GM19043 (cell line): Measurements from ENCODE around the gene DNM3.
A peak's percentile ranks its signal among the peaks of the same experiment; 100 is the strongest.

Experiments used
- ATAC-seq: cut with Tn5 transposase; IDR thresholded peaks from one replicate; pipeline ENCODE4 v1.9.1; 2021; ENCODE audit warnings: low read depth; ENCODE audit not compliant: unreplicated experiment

DNM3 gene

DNA sequence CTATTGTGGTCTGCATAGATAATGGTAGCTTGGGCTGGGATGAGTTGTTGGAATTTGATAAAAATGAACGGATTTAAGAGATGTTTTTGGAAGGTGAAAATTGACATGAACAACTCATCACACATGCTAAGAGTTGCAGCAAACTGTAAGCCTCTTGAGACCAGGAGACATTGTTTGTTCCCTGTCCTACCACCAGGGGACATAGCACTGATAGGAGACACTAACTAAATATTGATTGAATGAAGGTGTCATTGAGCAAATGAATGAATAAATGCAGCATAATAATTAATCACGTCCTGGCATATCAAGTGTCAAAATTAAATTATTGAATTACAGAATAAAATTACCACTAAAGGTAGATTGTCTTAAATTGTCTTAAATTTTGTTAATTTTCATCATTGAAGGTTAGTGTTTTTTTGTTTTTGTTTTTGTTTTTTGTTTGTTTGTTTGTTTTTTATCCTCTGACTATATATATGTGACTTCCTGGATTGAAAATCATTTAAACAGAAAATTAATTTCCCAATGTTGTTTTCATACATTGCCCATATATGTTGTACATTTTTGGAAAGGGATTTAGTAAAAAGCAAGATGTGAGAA is 293.9 kb downstream of the DNM3 start:
- ATAC-seq = peak; percentile 53

DNA sequence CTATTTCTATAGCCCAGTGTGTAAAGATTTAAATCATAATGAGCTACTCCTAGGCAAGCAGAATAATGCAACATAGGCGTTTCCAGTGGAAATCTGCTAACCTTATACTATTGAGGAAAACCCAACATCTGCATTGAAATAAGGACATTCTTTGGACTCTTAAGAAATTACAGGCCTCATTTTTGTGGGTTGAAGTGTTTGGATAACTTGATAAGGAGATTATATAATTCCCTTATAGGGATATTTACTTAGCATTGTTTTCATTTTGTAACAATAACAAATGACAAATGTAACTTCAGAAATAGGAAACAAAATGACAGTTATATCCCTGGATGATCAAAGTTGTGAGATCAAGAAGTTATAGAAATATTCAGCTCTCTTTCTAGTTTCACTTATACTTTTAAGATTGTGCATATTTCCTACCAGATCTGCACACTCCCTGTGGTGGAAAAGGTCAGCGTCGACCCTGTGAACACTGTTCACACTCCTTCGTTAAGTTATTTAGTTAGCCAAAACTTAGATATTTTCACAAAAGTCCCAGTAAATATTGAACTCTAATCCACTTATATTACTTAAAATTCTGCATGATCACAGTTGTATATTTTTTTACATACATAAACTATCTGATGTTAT is 294.8 kb downstream of the DNM3 start:
- ATAC-seq = no peak

DNA sequence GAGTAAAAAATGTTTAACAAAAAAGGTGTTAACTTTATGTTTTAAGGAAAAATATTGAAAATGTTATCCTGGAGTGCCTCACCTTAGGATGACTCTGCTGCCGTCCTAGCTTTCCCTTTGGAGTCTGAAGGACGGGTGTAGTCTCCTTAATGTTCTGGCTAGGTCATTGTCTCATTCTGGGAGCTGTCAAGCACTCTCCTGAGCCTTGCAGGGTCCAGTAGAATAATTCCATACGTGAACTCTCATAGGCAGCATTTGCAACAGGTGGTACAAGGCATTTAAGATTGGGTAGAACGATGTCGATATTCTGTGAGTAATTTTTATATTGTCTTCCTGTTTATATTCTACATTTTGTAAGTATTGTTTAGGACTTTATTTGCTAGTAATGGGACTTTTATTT is 295.6 kb downstream of the DNM3 start:
- ATAC-seq = no peak

DNA sequence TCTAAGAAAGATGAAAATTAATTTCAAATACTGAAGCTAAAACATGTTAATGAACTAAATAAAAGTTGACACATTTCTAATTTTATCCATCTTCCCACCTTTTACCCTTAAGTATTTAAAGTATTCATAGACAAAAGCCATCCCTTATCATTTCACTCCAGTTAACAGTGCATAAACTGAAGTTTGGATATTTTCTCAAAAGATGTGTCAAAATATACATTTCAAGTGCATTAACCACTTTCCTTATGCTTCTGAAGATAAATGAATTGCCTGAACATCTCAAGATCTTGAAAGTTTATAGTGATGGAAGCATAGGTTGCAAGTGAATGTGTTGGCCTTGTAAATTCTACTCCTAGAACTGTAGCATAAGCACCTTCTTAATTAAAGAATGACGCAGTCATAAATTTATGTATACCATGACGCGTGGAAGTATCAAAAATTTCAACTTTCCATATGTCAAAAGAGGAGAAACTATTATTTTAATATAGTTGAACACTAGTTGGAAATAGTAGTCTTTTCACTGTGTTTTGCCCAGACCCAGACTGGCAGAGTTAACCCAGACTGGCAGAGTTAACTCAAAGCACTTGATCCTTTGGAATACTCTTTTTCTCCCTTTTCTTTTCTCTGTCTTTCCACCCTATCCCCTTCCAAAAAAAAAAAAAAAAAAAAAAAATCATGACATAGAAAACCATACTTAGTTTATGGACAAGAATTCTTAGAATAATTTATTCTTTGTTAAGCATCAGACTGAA is 296.6 kb downstream of the DNM3 start:
- ATAC-seq = no peak

DNA sequence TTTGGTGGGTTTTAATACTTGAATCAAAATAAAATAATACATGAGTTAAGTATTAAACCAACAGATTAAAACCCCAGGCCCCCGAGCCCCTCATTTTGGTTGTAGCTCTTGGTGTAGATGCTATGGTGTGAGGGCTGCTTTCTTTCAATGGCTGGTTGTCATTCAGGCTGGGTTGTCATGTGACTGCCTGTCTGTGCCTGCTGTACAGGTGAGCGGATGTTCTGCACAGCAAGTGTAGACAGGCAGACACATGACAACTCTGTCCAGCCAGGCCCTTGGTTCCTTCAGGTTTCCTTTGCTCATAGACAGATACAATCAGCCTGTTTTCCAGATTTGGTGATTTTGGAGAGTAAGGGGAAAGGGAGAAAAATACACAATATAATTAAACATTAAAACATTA is 297.3 kb downstream of the DNM3 start:
- no peak for ATAC-seq

DNA sequence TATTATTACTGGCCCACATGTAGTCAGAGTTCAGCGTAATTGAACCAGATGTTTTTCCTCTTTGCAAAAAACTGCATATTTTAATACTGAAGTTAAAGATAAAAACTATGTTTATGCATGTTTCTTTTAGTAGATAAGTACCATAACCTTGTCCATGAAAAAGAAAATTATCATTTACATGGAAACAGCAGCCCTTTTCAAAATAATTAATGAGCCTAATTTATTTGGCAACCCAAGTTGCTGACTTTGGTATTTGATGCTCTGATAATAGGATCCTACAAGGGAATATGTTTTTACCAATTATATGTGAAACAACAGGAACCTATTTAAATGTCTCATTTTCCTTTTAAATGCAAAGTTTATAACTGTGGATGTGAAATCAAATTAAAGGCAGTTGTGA is 297.9 kb downstream of the DNM3 start:
- ATAC-seq = no peak

DNA sequence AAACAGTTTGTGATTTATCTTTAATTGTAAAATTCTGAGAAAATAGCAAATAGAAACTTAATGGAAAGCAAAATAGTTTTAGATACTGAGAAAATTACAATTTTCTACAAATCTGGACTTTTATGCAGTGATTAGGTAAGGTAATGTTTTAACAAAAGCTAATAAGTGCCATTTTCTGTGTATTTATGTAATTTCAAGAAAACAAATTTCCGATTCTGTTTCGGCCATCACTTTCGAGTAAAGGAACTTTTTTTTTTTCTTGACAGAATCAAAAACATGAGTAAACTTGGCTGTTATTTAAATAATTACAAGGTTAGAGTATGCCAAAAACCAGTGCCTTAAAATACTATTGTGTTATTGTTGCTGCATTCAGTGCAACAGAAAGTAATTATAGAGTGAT is 298.8 kb downstream of the DNM3 start:
- no peak for ATAC-seq

DNA sequence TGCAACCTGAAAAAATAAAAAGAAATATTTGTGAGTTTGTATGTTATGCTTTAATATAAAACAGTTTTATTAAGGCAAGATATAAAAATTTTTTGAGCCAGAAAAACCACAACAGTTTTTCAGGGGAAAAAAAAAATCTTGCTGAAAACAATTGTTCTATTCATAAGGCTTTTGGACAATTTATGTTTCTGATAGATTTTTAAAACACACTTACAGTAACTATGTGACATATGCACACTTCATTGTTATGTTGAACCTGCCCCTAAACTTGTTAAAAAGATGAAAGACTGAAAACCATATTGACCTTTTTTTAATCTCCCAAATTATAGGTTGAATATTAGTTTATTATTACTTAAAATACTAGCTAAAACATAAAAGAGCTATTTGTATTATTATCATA is 299.3 kb downstream of the DNM3 start:
- ATAC-seq = no peak

DNA sequence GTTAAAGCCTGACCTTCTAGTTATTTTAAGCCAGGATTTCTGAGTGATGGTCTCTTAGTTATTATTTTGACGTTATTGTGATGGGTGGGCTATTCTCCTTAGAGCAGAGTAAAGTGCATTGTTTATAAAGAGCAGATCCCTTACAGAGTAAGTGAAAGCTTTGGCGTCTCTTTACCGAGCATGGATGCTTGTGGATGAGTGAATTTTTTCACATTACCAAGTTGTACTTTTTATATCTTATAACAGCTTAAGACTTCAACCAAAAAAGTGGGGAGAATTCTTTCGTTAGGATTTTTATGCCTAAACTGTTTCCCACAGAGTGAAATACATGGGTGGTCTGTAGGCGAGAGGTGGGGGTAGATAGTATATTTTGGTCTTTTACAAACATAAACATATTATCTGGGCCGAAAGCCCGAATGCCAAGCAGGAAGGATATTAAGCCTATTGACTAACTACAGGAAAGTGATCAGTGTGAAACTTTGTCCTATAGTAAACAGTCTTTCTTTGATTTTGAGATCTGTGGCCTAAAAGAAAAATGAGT is 300.1 kb downstream of the DNM3 start:
- ATAC-seq = no peak

DNA sequence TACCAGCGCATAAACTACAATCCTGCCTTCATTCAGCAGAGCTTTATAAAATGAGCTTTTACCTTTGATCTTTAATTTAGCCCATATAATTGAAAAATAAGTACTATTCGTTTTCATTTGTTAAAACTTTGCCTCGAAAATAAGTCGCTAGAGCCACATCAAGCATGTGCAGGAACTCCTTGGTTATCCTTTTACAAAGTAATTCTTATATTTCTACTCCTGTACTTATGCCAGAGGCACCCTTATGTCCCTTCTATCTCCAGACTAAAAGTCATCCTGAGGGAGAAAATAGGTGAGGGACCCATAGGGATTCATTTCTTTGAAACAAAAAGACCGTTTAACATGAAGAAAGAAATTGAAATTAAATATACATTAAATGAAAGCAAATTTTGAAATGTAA is 301.0 kb downstream of the DNM3 start:
- ATAC-seq = no peak

DNA sequence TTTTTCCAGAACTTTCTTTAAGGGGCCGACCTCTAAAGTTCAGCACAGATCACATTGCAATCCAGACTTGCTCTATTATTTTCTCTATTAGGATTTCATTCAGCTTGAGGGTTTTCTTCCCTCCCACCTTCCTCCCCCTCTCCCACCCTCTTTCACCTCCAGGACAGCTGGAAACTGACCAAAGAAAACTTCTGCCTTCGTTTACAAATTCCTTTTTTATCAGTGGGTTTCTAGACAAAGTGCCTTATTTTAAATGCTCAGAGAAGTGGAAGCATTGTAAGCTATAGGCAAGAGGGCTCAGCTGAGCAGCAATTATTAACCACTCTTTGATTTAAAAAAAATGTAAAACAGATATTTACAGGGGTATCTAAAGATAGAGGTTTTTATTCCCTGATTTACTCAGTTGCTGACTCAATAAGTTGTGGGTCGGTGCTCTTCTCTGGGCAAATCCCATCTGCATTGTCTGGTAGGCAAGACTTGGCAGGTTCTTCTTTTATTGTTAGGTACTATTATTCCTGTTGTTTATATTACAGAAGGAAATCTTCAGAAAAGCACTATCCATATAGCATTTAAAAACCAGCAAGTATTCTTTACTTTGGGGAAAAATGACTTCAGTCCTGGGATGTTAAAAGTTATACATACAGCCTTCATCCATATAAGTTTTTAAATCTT is 302.2 kb downstream of the DNM3 start:
- no peak for ATAC-seq

DNA sequence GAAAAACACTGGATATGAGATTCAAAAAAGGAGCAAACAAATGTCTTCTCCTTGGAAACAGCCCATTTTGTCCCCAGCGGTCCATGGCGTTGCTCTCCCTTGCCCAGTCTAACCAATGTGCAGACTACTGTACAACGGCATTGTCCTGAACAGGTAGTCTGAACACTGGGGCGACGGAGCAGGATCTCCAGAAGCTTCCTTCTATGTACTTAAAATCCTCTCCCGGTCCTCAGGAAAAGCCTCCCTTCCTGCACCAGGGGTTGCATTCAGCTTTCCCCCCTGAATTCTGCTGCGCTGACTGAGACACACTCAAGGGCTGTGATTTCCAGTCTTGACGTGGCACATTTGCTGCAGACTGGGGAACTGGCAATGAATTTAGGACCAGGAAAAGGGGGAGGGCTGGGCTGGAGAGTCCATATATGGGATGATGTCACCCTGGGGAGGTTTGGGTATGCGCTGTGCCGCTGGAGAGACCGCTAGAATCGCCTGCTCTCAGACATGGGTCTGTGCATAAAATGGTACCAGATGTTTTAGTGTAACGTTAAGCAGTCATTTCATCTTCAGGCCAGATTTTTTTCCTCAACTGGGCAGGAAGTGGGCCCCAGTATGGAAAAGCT is 303.3 kb downstream of the DNM3 start:
- no peak for ATAC-seq

DNA sequence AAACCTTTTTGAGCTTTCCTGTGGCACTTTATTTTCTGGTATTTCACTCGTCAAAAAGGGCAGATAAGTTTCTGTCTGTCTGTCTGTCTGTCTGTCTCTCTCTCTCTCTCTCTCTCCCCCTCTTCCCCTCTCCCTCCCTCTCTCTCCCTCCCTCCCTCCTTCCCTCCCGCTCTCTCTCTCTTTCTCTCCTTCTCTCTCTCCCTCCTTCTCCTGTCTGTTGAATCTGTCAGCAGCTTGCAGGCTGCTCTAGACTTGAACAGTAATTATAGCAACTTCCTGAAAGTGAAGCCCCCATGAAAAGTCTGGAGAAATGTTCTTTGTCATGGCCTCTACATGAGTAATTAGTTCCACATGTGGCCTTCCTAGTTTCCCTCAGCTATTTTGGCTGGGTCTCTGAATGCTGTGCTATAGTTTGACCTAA is 303.9 kb downstream of the DNM3 start:
- ATAC-seq = no peak

DNA sequence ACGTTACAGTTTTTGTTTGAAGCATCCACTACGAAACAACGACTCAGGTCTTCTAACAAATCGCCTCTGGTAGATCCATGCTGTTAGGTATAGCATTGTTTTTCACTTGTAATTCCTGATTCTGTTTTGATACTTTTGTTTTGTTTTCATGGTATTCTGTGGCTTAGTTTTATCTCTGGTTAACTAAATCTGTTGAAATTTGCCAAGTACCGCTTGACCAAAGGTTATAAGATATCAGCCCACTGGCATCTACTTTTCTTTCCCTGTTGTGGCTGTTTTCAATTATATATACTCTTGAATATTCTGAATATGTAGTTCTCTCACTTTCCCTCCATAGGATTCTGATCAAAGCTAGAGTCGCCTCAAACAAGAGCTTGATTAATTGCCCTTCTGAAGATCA is 304.4 kb downstream of the DNM3 start:
- ATAC-seq = no peak

DNA sequence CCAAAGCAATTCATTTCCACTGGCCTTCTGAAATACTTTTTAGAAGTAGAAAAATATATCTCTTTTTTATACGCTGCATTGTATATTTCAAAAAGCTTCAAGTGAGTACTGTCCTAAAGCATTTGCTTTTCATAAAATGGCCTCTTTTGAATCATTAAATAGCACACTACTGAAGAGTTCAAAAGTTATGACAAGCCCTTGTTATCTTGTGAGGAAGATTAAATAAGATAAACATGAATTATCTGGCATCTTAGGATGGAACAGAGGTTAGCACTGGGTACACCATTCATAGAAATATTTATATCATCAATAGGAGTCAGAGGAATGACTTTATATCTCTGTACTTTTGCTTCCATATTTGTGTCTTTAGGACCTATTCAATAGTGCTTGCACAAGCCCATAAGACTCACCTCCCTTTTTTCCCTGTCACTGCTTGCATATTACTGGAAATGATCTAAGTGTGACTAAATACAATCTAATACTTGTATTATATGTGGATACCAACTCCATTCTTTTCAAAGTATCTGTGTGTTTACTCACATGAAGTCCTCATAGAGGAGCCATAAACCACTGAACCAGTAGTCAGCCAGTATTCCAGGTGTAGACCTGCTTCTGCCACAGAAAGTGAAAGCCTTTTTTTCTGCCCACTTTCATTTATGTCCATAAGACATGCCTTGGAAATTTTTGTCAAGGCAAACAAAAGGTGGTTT is 305.0 kb downstream of the DNM3 start:
- no peak for ATAC-seq

DNA sequence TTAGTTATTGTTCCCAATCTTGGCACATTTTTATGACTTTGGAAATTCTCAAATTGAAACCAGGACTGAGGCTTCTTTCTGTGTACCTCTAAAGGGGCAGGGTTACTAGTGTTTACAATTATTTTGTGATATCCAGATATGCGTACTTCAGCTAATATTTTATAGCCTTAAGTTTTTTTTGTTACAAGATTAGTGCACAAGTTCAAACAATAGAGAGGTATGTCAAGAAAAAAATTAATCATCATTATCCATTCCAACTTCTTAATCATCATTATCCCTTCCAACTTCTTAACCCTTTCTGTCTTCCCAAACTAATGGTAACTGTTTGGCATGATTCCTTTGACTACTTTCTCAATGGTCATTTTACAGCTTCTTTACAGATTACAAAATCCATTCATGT is 306.2 kb downstream of the DNM3 start:
- ATAC-seq = no peak

DNA sequence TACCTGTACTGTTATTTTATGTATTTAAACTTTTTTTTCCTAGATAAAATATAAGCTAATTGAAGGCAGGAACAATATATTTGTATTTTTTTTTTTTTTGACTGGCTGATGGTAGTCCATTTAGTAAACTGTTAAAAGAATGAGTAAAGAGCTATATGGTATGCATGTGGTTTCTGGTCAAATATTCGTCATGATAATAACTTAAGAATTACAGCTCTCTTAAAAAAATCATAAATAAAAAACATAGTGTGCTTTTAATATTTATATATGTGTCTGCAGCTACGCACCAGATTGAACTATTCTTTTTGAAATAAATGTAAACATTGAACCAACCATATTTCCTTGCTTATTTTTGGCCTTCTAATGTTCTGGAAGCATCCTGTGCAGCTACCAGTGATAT is 306.9 kb downstream of the DNM3 start:
- ATAC-seq = no peak

DNA sequence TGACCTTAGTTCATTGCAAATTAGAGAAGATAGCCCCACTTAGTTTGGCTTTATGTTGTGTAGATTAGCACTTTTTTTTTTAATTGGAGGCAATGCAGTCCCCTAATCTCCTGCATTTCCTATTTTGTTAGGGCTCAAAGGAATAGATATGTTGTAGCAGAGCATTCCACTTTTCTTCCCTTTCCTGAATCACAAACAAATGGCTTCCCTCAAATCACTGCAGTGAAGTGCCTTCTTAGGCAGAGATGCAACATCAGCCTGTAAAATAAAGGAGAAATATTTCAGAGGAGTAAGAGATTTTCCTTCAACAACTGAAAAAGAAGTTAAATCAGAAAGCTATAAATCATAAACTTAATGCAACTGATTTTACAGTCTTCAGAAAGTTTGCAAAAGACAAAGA is 307.4 kb downstream of the DNM3 start:
- ATAC-seq = no peak

DNA sequence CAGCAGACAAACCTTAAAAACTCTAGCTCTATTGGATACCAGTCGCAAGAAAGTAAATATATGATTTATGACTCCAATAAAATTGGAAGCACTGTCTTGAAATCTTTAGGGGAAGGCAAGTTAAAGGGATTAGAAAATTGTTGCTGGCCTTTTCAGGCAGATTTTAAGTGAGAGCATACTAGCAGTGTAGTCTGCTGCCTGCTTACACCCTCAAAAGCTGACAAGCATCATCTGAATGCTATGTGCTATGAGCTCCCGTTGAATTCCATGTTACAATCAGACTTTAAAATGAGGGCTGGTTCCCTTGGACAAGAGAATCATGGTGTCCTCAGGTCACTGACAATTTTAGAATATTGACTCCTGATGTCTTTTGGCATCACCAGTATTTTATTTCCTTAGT is 308.0 kb downstream of the DNM3 start:
- ATAC-seq = no peak

DNA sequence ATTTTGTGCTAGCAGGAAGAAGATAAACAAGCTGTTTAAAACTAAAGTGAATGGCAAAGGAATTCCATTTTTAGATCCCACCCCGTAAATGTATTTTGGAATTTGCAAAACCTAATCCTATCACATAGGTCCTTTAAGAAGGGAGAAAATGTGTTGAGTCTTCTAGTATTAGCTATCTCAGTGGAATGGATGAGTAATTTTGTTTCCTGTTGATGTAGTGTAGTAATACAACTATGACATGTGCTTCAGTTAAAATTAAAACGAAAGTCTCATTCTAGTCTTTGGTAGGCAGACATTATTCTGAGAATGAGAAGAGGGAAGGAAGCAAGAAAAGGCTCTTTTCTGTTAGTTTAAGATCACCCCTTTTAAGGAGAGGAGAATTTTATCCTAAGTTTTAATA is 313.3 kb downstream of the DNM3 start:
- ATAC-seq = peak; percentile 94
